LHCN-M2 (cell line): Measurements from ENCODE around the gene BTRC. TPM values are rescaled to one million over a fixed set of nuclear protein-coding genes. Genes with fewer than 3 reads are reported as not detected.

Source experiments
- DNase-seq: peaks from one replicate; pipeline ENCODE4 v3.0.0-alpha.2; 2012; ENCODE audit warnings: low read depth
- total RNA-seq: library from RNA; depleted of rRNA; stranded (reverse); fragments of >200 nt; gene quantifications from 2 replicates; pipeline ENCODE4 v1.2.3, GENCODE V29; 2014

Gene BTRC
- total RNA-seq, 1 experiment from 2014 or later, result 8.3 TPM

- DNase-seq, result no peak
Measured at GRCh38 chr10:101529725-101530553, 176.0 kb downstream of the BTRC start.

GRCh38 chr10:101535949-101536348 lies 182.0 kb downstream of the BTRC start:
- no peak for DNase-seq

- DNase-seq, result peak; percentile 18
Measured at GRCh38 chr10:101536800-101537199, 182.8 kb downstream of the BTRC start.

- no peak for DNase-seq
Measured at GRCh38 chr10:101538446-101538845, 184.5 kb downstream of the BTRC start.

- no peak for DNase-seq
Measured at GRCh38 chr10:101545898-101546297, 191.9 kb downstream of the BTRC start.

- DNase-seq, result no peak
Measured at GRCh38 chr10:101550965-101551364, 197.0 kb downstream of the BTRC start.

- no peak for DNase-seq
Measured at GRCh38 chr10:101552442-101552841, 198.5 kb downstream of the BTRC start.

- no peak for DNase-seq
Measured at GRCh38 chr10:101557541-101557940, 203.6 kb downstream of the BTRC start.

GRCh38 chr10:101558204-101558603 lies 204.2 kb downstream of the BTRC start:
- no peak for DNase-seq

GRCh38 chr10:101558671-101559595 lies 205.0 kb downstream of the BTRC start:
- no peak for DNase-seq

- DNase-seq, result no peak
Measured at GRCh38 chr10:101559596-101560297, 205.8 kb downstream of the BTRC start.

- DNase-seq, result no peak
Measured at GRCh38 chr10:101560298-101561067, 206.5 kb downstream of the BTRC start.

- DNase-seq, result no peak
Measured at GRCh38 chr10:101561068-101561915, 207.3 kb downstream of the BTRC start.

- no peak for DNase-seq
Measured at GRCh38 chr10:101562231-101562630, 208.3 kb downstream of the BTRC start.

GRCh38 chr10:101563007-101563406 lies 209.0 kb downstream of the BTRC start:
- DNase-seq, result no peak

- DNase-seq, result no peak
Measured at GRCh38 chr10:101563497-101564040, 209.6 kb downstream of the BTRC start.

GRCh38 chr10:101564490-101564991 lies 210.6 kb downstream of the BTRC start:
- DNase-seq, result no peak

- DNase-seq, result no peak
Measured at GRCh38 chr10:101565370-101565900, 211.5 kb downstream of the BTRC start.

- DNase-seq, result no peak
Measured at GRCh38 chr10:101565936-101566332, 212.0 kb downstream of the BTRC start.
